ENCODE results near the gene IFIT3.

The IFIT3 gene

DNA sequence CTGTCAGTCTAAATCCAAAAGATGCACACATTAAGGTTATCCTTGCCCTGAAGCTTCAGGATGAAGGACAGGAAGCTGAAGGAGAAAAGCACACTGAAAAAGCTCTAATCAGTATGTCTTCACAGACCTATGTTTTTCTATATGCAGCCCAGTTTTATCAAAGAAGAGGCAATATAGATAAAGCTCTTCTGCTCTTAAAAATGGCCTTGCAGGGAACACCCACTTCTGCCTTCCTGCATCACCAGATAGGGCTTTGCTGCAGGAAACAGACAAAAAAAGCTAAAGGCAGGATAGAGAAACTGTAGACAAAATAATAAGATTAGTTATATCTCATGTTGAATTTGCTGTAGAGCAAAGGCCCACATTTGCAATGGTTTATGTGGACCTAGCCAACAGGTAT, 35.1 kb downstream of the IFIT3 start:
- Histone ChIP-seq H2AFZ (ENCODE audit: low read depth, low read length) (no peak overlapping the region), H3K4me2 (ENCODE audit: insufficient read depth, low read length) (no peak overlapping the region), H3K9me3 (ENCODE audit: insufficient read depth, low read length, severe bottlenecking) (no peaks in the 10 kb centered on the region), H3K79me2 (ENCODE audit: insufficient read depth, low read length) (no peaks in the 10 kb centered on the region), H4K20me1 (ENCODE audit: insufficient read depth, low read length) (no peaks in the 10 kb centered on the region), H3K36me3 (ENCODE audit: insufficient read depth, low read length) (no peaks in the 10 kb centered on the region), H3K4me1 (ENCODE audit: insufficient read depth, low read length) (no peaks in the 10 kb centered on the region), H3K27ac (ENCODE audit: low read length) (no peak overlapping the region), H3K9ac (ENCODE audit: low read depth, low read length) (no peak overlapping the region), H3K4me3 (ENCODE audit: low read depth in 1 of 2, low read length in 2 of 2) (no peak overlapping the region), H3K27me3 (ENCODE audit: insufficient read depth, low read length, poor library complexity) (no peaks in the 10 kb centered on the region)
- DNase-seq (no peak), ATAC-seq (ENCODE audit: insufficient read depth, low read depth) (no peak)
- no peak for TF ChIP-seq EZH2 (IDR thresholded peaks at IDR 0.05; ENCODE audit: borderline replicate concordance, low read depth, low read length, severe bottlenecking)
- TF ChIP-seq, protein P1, sequence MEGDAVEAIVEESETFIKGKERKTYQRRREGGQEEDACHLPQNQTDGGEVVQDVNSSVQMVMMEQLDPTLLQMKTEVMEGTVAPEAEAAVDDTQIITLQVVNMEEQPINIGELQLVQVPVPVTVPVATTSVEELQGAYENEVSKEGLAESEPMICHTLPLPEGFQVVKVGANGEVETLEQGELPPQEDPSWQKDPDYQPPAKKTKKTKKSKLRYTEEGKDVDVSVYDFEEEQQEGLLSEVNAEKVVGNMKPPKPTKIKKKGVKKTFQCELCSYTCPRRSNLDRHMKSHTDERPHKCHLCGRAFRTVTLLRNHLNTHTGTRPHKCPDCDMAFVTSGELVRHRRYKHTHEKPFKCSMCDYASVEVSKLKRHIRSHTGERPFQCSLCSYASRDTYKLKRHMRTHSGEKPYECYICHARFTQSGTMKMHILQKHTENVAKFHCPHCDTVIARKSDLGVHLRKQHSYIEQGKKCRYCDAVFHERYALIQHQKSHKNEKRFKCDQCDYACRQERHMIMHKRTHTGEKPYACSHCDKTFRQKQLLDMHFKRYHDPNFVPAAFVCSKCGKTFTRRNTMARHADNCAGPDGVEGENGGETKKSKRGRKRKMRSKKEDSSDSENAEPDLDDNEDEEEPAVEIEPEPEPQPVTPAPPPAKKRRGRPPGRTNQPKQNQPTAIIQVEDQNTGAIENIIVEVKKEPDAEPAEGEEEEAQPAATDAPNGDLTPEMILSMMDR (IDR thresholded peaks at IDR 0.05; ENCODE audit: borderline replicate concordance, extremely low read depth, low read length, poor library complexity, severe bottlenecking) = no peak

GRCh38 chr10:89363729-89364442, 36.1 kb downstream of the IFIT3 start:
- Histone ChIP-seq H3K27ac (ENCODE audit: low read length) (no peak overlapping the region), H3K9ac (ENCODE audit: low read depth, low read length) (no peak overlapping the region)
- TF ChIP-seq EZH2 (IDR thresholded peaks at IDR 0.05; ENCODE audit: borderline replicate concordance, low read depth, low read length, severe bottlenecking) = no peak
- TF ChIP-seq, protein P1 (IDR thresholded peaks at IDR 0.05; ENCODE audit: borderline replicate concordance, extremely low read depth, low read length, poor library complexity, severe bottlenecking) = no peak

DNA sequence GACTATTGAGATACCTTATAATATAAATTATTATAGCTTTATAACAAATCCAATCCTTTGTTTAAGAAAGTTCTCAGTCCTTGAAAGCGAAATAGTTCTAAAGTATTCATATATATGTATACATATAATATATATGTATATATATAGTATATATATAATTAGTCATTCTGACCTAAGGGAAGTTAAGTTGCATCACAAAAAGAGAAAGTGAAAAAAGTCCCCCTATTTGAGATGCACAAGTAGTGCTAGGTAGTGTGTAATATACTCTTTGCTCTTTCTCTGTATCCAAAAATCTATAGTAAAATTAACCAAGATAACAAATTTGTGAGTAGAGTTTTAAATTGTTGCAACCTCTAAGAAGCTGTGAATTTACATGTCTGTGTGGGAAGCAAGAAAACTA, 36.7 kb downstream of the IFIT3 start:
- ATAC-seq (ENCODE audit: insufficient read depth, low read depth) (no peak), DNase-seq (no peak)
- H4K20me1 ChIP-seq (ENCODE audit: insufficient read depth, low read length) = no peaks in the 10 kb centered on the region
- no peak overlapping the region for H3K9ac ChIP-seq (ENCODE audit: low read depth, low read length)
- no peaks in the 10 kb centered on the region for H3K27me3 ChIP-seq (ENCODE audit: insufficient read depth, low read length, poor library complexity)
- H3K27ac ChIP-seq (ENCODE audit: low read length) = no peak overlapping the region
- TF ChIP-seq, protein P1 (IDR thresholded peaks at IDR 0.05; ENCODE audit: borderline replicate concordance, extremely low read depth, low read length, poor library complexity, severe bottlenecking) = no peak
- TF ChIP-seq EZH2 (IDR thresholded peaks at IDR 0.05; ENCODE audit: borderline replicate concordance, low read depth, low read length, severe bottlenecking) = no peak
- no peaks in the 10 kb centered on the region for H3K79me2 ChIP-seq (ENCODE audit: insufficient read depth, low read length)
- H3K9me3 ChIP-seq (ENCODE audit: insufficient read depth, low read length, severe bottlenecking) = no peaks in the 10 kb centered on the region
- no peak overlapping the region for H3K4me3 ChIP-seq (ENCODE audit: low read depth in 1 of 2, low read length in 2 of 2)
- H2AFZ ChIP-seq (ENCODE audit: low read depth, low read length) = no peak overlapping the region
- no peaks in the 10 kb centered on the region for H3K36me3 ChIP-seq (ENCODE audit: insufficient read depth, low read length)
- no peak overlapping the region for H3K4me2 ChIP-seq (ENCODE audit: insufficient read depth, low read length)
- H3K4me1 ChIP-seq (ENCODE audit: insufficient read depth, low read length) = no peaks in the 10 kb centered on the region

More at GRCh38 chr10:89363729-89364442, 36.1 kb downstream of the IFIT3 start:
- no peaks in the 10 kb centered on the region for H3K4me1 ChIP-seq (ENCODE audit: insufficient read depth, low read length)
- no peaks in the 10 kb centered on the region for H3K27me3 ChIP-seq (ENCODE audit: insufficient read depth, low read length, poor library complexity)
- no peaks in the 10 kb centered on the region for H3K9me3 ChIP-seq (ENCODE audit: insufficient read depth, low read length, severe bottlenecking)
- DNase-seq (no peak), ATAC-seq (ENCODE audit: insufficient read depth, low read depth) (no peak)
- no peaks in the 10 kb centered on the region for H3K36me3 ChIP-seq (ENCODE audit: insufficient read depth, low read length)
- H3K4me2 ChIP-seq (ENCODE audit: insufficient read depth, low read length) = no peak overlapping the region
- no peak overlapping the region for H2AFZ ChIP-seq (ENCODE audit: low read depth, low read length)
- H3K79me2 ChIP-seq (ENCODE audit: insufficient read depth, low read length) = no peaks in the 10 kb centered on the region
- no peak overlapping the region for H3K4me3 ChIP-seq (ENCODE audit: low read depth in 1 of 2, low read length in 2 of 2)
- H4K20me1 ChIP-seq (ENCODE audit: insufficient read depth, low read length) = no peaks in the 10 kb centered on the region
